Measurements from ENCODE around the gene MRTO4. TPM values are rescaled to one million over a fixed set of nuclear protein-coding genes. Genes with fewer than 3 reads are reported as not detected.
"Not testable (repeated sequence)": the region's sequence is repeated elsewhere in the genome, so short reads cannot be mapped to it uniquely, and the experiment has no call there.

The MRTO4 gene
- total and polyA plus RNA-seq, 4 donors, result 18.4 to 45.0 (median 33.7) TPM

- Histone ChIP-seq H3K27ac (ENCODE audit: low read depth, low read length) (no peak overlapping the region), H3K9me3 (ENCODE audit: control insufficient read depth, insufficient read depth, low read length) (no peaks in the 10 kb centered on the region), H3K4me1 (ENCODE audit: control insufficient read depth, insufficient read depth, low read length) (no peaks in the 10 kb centered on the region), H3K27me3 (ENCODE audit: control insufficient read depth, insufficient read depth, low read length) (no peaks in the 10 kb centered on the region), H3K4me3 (ENCODE audit: low read depth, low read length) (no peak overlapping the region), H3K36me3 (ENCODE audit: control insufficient read depth, insufficient read depth, low read length) (peaks cover 29% of the 10 kb centered on the region)
- DNase-seq (ENCODE audit: low read depth in 4 of 6, low spot score in 6 of 6), result no peak
- WGBS (ENCODE audit: insufficient coverage), result 81% methylated on average over 11 of the region's 11 CpGs
Measured at GRCh38 chr1:19268445-19268844, 16.8 kb downstream of the MRTO4 start.

GRCh38 chr1:19269427-19270342, 18.1 kb downstream of the MRTO4 start:
- not testable (repeated sequence) for H3K4me1 ChIP-seq (ENCODE audit: control insufficient read depth, insufficient read depth, low read length); H3K27ac ChIP-seq (ENCODE audit: low read depth, low read length); DNase-seq (ENCODE audit: low read depth in 4 of 6, low spot score in 6 of 6); H3K27me3 ChIP-seq (ENCODE audit: control insufficient read depth, insufficient read depth, low read length); H3K4me3 ChIP-seq (ENCODE audit: low read depth, low read length); H3K9me3 ChIP-seq (ENCODE audit: control insufficient read depth, insufficient read depth, low read length)
- no CpG with 5 or more reads among the region's 9 CpGs for WGBS (ENCODE audit: insufficient coverage)
- peaks cover 35% of the 10 kb centered on the region for H3K36me3 ChIP-seq (ENCODE audit: control insufficient read depth, insufficient read depth, low read length)

- not testable (repeated sequence) for H3K4me3 ChIP-seq (ENCODE audit: low read depth, low read length); H3K9me3 ChIP-seq (ENCODE audit: control insufficient read depth, insufficient read depth, low read length); H3K27ac ChIP-seq (ENCODE audit: low read depth, low read length); H3K4me1 ChIP-seq (ENCODE audit: control insufficient read depth, insufficient read depth, low read length); DNase-seq (ENCODE audit: low read depth in 4 of 6, low spot score in 6 of 6); H3K27me3 ChIP-seq (ENCODE audit: control insufficient read depth, insufficient read depth, low read length)
- 85% methylated on average over 6 of the region's 6 CpGs for WGBS (ENCODE audit: insufficient coverage)
- peaks cover 35% of the 10 kb centered on the region for H3K36me3 ChIP-seq (ENCODE audit: control insufficient read depth, insufficient read depth, low read length)
Measured at GRCh38 chr1:19270343-19270730, 18.7 kb downstream of the MRTO4 start.

- Histone ChIP-seq H3K36me3 (ENCODE audit: control insufficient read depth, insufficient read depth, low read length) (peaks cover 31% of the 10 kb centered on the region), H3K9me3 (ENCODE audit: control insufficient read depth, insufficient read depth, low read length) (no peaks in the 10 kb centered on the region), H3K27ac (ENCODE audit: low read depth, low read length) (no peak overlapping the region), H3K4me3 (ENCODE audit: low read depth, low read length) (no peak overlapping the region), H3K27me3 (ENCODE audit: control insufficient read depth, insufficient read depth, low read length) (no peaks in the 10 kb centered on the region), H3K4me1 (ENCODE audit: control insufficient read depth, insufficient read depth, low read length) (peaks cover 3% of the 10 kb centered on the region)
- DNase-seq (ENCODE audit: low read depth in 4 of 6, low spot score in 6 of 6), result no peak
Measured at GRCh38 chr1:19272064-19272463, 20.5 kb downstream of the MRTO4 start.

DNA sequence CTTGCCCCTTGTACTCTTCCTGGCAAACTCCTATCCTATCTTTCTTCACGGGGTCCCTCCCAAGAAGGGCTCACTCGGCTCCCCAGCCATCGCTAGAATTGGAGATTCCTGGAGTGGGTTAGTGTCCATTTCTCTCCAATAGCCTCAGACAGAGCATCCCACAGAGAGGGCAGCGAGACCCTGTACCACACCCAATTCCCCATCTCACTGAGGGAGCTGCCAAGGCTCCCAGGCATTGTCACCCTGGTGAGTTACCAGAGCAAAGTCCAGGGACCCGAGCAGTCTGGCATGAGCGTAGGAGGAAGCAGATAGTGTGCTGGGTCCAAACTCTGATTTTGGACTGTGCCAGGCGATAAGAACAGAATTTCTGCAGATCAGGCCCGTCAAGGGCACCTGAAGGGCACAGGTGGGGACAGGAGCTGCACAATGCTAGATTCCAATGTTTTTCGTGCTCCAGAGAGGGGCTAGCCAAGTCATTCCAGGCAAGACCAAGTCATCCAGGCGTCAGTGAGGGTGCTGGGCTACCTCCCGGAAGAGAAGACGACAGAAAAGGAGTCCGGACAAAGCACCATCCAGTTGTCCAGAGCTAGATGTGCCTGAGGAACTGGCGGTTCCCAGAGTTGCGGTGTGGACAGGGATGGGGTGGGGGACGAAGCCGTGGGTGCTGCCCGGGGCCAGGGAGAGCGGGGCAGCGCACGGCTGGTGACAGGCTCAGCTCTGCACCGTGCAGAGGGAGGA, 21.7 kb downstream of the MRTO4 start:
- peaks cover 26% of the 10 kb centered on the region for H3K36me3 ChIP-seq (ENCODE audit: control insufficient read depth, insufficient read depth, low read length)
- no peak overlapping the region for H3K4me3 ChIP-seq (ENCODE audit: low read depth, low read length)
- no peak for DNase-seq (ENCODE audit: low read depth in 4 of 6, low spot score in 6 of 6)
- no peaks in the 10 kb centered on the region for H3K9me3 ChIP-seq (ENCODE audit: control insufficient read depth, insufficient read depth, low read length)
- no peak overlapping the region for H3K27ac ChIP-seq (ENCODE audit: low read depth, low read length)
- 80% methylated on average over 20 of the region's 22 CpGs for WGBS (ENCODE audit: insufficient coverage)
- H3K27me3 ChIP-seq (ENCODE audit: control insufficient read depth, insufficient read depth, low read length), result no peaks in the 10 kb centered on the region
- H3K4me1 ChIP-seq (ENCODE audit: control insufficient read depth, insufficient read depth, low read length), result peaks cover 3% of the 10 kb centered on the region

- 24% methylated on average over 42 of the region's 66 CpGs for WGBS (ENCODE audit: insufficient coverage)
- not testable (repeated sequence) for H3K4me3 ChIP-seq (ENCODE audit: low read depth, low read length); H3K27ac ChIP-seq (ENCODE audit: low read depth, low read length); H3K27me3 ChIP-seq (ENCODE audit: control insufficient read depth, insufficient read depth, low read length); DNase-seq (ENCODE audit: low read depth in 4 of 6, low spot score in 6 of 6); H3K4me1 ChIP-seq (ENCODE audit: control insufficient read depth, insufficient read depth, low read length); H3K9me3 ChIP-seq (ENCODE audit: control insufficient read depth, insufficient read depth, low read length)
- peaks cover 21% of the 10 kb centered on the region for H3K36me3 ChIP-seq (ENCODE audit: control insufficient read depth, insufficient read depth, low read length)
Measured at GRCh38 chr1:19273844-19274531, 22.4 kb downstream of the MRTO4 start.

- Histone ChIP-seq H3K9me3 (ENCODE audit: control insufficient read depth, insufficient read depth, low read length) (no peaks in the 10 kb centered on the region), H3K4me1 (ENCODE audit: control insufficient read depth, insufficient read depth, low read length) (peaks cover 3% of the 10 kb centered on the region), H3K4me3 (ENCODE audit: low read depth, low read length) (no peak overlapping the region), H3K27me3 (ENCODE audit: control insufficient read depth, insufficient read depth, low read length) (no peaks in the 10 kb centered on the region), H3K27ac (ENCODE audit: low read depth, low read length) (no peak overlapping the region), H3K36me3 (ENCODE audit: control insufficient read depth, insufficient read depth, low read length) (peaks cover 15% of the 10 kb centered on the region)
- WGBS (ENCODE audit: insufficient coverage), result 100% methylated on average over 3 of the region's 5 CpGs
- DNase-seq (ENCODE audit: low read depth in 4 of 6, low spot score in 6 of 6), result no peak
Measured at GRCh38 chr1:19274636-19275035, 23.0 kb downstream of the MRTO4 start.

- Histone ChIP-seq H3K9me3 (ENCODE audit: control insufficient read depth, insufficient read depth, low read length) (no peaks in the 10 kb centered on the region), H3K4me3 (ENCODE audit: low read depth, low read length) (no peak overlapping the region), H3K4me1 (ENCODE audit: control insufficient read depth, insufficient read depth, low read length) (peaks cover 11% of the 10 kb centered on the region), H3K27ac (ENCODE audit: low read depth, low read length) (no peak overlapping the region), H3K27me3 (ENCODE audit: control insufficient read depth, insufficient read depth, low read length) (no peaks in the 10 kb centered on the region), H3K36me3 (ENCODE audit: control insufficient read depth, insufficient read depth, low read length) (peaks cover 34% of the 10 kb centered on the region)
- no peak for DNase-seq (ENCODE audit: low read depth in 4 of 6, low spot score in 6 of 6)
- 92% methylated on average over 9 of the region's 9 CpGs for WGBS (ENCODE audit: insufficient coverage)
Measured at GRCh38 chr1:19283891-19284290, 32.3 kb downstream of the MRTO4 start.

- Histone ChIP-seq H3K9me3 (ENCODE audit: control insufficient read depth, insufficient read depth, low read length) (no peaks in the 10 kb centered on the region), H3K27me3 (ENCODE audit: control insufficient read depth, insufficient read depth, low read length) (peaks cover 3% of the 10 kb centered on the region), H3K4me1 (ENCODE audit: control insufficient read depth, insufficient read depth, low read length) (peaks cover 15% of the 10 kb centered on the region), H3K27ac (ENCODE audit: low read depth, low read length) (no peak overlapping the region), H3K4me3 (ENCODE audit: low read depth, low read length) (no peak overlapping the region), H3K36me3 (ENCODE audit: control insufficient read depth, insufficient read depth, low read length) (peaks cover 34% of the 10 kb centered on the region)
- WGBS (ENCODE audit: insufficient coverage), result 93% methylated on average over 3 of the region's 8 CpGs
- no peak for DNase-seq (ENCODE audit: low read depth in 4 of 6, low spot score in 6 of 6)
Measured at GRCh38 chr1:19284881-19285280, 33.3 kb downstream of the MRTO4 start.
